H54 (cell line): ENCODE results near the gene RPN1.
"Not testable (repeated sequence)": the region's sequence is repeated elsewhere in the genome, so short reads cannot be mapped to it uniquely, and the experiment has no call there.

Experiments
- DNase-seq: peaks from one replicate; pipeline ENCODE4 v3.0.0; 2011; ENCODE audit warnings: low spot score, mixed read lengths; ENCODE audit not compliant: insufficient read length
- FAIRE-seq: peaks from 3 replicates; lab custom pipeline; 2011; peaks lifted over from hg19 to GRCh38; lab: Jason Lieb, UNC
- POLR2A ChIP-seq: IDR thresholded peaks from 2 replicates; pipeline ENCODE4 v1.6.1; 2011; ENCODE audit warnings: low read depth, mild to moderate bottlenecking, low read length

Gene RPN1

DNA sequence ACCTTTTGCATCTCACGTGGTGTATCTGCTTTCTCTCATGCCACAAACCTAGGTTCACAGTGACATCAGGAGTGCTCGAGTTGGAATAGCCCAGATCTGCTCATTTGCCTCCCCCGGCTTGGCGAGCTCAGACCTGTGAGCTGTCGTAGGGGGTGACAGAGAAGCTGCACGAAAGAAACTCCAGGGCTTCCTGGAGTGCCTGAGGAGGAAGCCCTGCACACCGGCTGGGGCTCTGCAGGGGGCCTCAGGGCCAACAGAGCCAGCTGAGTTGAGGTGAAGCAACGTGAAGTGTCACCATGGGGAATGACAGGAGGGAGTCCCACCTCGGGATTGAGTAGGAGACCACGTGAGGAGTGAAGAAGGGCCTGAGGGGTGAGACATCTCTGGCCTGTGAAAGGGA lies 62.5 kb downstream of the RPN1 start:
- TF ChIP-seq POLR2A: no peak
- no peak for DNase-seq
- no peak for FAIRE-seq

DNA sequence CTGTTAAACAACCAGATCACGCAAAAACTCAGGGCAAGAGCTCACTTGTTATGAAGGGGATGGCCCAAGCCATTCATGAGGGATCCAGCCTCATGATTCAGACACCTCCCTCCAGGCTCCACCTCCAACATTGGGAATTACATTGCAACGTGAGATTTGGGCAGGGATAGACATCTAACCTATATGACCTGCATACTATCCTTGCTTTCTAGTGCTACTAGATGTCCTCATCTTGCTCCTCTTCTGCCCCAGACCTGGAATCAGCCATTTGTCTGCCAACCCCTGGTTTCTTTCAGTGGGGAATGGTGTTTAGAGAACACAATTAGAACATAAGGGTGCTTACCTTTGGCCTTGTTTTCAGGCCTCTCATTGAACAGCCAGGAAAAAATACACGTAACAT lies 63.2 kb downstream of the RPN1 start:
- no peak for TF ChIP-seq POLR2A
- FAIRE-seq: no peak

GRCh38 chr3:128586932-128587331 lies 63.7 kb downstream of the RPN1 start:
- not testable (repeated sequence) for FAIRE-seq, DNase-seq

More for the DNA sequence above, 63.2 kb downstream of the RPN1 start:
- no peak for DNase-seq

- FAIRE-seq, DNase-seq: not testable (repeated sequence)
Measured at GRCh38 chr3:128586391-128586790, 64.2 kb downstream of the RPN1 start.

DNA sequence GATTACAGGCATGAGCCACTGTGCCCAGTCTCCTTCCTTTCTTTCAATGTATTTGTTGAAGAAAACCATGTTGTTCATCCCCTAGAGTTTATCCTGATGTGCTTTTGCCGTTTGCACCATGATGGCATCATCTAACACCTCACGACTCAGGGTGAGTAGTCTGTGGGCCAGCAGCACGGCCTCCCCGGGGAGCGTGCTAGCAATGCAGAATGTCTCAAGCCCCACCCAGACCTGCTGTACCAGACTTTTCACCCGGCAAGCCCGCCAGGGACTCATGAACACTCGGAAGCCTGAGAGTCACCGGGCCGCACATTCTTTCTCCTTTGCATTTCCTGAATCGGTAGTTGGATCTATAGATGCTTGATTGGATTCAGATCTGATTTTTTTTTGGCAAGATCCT lies 64.6 kb downstream of the RPN1 start:
- no peak for DNase-seq
- no peak for TF ChIP-seq POLR2A
- FAIRE-seq: no peak

DNA sequence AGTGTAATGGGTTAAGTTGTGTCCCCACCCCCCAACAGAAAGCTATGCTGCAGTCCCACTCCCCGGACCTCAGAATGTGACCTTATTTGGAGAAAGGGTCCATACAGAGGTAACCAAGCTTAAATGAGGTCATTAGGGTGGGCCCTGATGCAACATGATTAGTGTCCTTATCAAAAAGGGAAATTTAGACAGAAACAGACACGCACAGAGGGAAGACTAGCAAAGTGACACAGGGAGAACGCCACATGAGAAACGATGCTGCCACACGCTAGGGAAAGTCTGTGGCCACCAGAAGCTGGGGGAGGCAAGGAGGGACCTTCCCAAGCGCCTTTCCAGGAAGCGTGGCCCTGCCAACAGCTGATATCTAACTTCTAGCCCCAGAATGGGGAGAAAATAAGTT lies 65.4 kb downstream of the RPN1 start:
- no peak for FAIRE-seq
- no peak for DNase-seq
- TF ChIP-seq POLR2A: no peak

- DNase-seq (peak; percentile 92), FAIRE-seq (peak; percentile 11)
- no peak for TF ChIP-seq POLR2A
Measured at GRCh38 chr3:128584412-128585020, 66.1 kb downstream of the RPN1 start.

DNA sequence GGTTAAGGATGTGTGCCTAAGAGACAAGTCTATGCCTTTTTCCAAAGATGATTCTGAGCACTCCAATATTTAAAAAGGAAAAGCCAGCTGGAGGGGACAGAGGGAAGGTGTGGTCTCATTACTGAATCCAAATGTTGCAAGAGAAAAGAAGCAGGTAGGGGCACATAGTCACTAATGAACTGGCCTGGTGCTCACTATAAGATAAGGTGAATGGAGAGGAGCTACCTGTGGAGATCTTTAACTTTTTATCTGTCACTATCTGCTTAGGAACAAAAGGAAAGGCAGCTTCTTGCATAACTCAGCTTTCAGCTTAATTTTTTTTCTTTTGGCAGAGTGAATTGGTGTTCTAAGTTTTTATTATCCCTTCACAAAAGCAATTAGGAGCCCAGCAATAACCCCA lies 69.1 kb downstream of the RPN1 start:
- no peak for FAIRE-seq

GRCh38 chr3:128579927-128580326 lies 70.7 kb downstream of the RPN1 start:
- FAIRE-seq: no peak
- no peak for TF ChIP-seq POLR2A
- DNase-seq: no peak

More for the DNA sequence above, 69.1 kb downstream of the RPN1 start:
- DNase-seq: no peak
- TF ChIP-seq POLR2A: no peak

DNA sequence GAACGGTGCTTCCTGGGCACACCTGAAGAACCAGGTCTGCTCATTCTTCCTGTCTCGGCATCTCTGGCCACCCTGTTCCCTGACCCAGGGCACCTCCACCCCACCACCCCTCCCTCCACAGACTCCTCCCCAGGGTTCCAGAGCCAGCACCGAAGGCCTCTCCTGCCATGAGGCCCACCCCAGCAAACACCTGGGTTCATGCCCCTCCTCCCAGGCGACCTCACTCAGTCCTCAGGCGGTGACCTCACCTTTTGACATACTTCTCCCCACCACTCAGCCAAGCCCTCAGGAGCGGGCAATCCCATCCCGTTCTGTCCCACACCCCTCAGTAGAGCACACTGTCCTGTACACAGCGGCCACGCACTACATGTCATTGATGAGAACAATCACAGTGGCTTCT lies 72.3 kb downstream of the RPN1 start:
- FAIRE-seq: no peak
- DNase-seq: no peak
- no peak for TF ChIP-seq POLR2A

DNA sequence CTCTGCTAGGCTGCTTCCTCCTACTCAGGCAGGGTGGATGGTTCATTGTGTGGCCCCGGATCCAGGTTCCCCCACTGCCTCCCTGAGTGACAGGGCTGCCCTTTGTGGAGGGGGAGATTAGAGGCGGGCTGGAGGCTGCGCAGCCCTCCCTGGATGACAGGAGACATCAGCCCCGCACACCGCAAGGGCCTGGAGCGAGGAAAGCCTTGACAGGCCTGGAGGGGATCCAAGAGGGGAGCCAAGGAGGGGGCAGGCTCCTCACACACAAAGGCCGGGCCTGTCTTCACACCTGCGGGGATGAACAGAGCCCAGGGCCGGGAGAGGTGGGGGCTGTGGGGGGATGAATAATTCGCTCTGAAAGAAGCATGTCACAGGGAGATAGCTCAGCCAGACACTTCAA lies 72.9 kb downstream of the RPN1 start:
- no peak for FAIRE-seq
- DNase-seq: no peak
- no peak for TF ChIP-seq POLR2A

DNA sequence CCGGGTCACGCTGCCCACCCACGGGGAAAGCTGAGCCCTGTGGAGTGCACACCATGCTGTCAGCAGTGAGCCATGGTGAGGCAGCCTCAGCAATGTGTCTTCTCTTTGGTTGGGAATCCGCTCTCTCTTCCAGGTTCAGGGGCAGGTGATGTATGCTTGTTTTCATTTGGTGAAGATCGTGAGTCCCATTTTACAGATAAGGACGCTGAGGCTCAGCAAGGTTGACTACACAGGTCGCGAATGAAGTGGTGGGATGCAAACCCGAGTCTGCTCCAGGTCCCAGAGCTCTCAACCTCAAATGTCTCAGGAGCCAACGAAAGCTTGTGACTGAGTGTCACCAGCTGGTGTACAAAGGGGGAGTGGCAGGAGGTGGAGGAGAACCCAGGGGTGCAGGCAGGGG lies 74.3 kb downstream of the RPN1 start:
- TF ChIP-seq POLR2A: no peak
- FAIRE-seq (no peak), DNase-seq (no peak)

- DNase-seq (no peak), FAIRE-seq (no peak)
- no peak for TF ChIP-seq POLR2A
Measured at GRCh38 chr3:128575777-128576176, 74.8 kb downstream of the RPN1 start.

DNA sequence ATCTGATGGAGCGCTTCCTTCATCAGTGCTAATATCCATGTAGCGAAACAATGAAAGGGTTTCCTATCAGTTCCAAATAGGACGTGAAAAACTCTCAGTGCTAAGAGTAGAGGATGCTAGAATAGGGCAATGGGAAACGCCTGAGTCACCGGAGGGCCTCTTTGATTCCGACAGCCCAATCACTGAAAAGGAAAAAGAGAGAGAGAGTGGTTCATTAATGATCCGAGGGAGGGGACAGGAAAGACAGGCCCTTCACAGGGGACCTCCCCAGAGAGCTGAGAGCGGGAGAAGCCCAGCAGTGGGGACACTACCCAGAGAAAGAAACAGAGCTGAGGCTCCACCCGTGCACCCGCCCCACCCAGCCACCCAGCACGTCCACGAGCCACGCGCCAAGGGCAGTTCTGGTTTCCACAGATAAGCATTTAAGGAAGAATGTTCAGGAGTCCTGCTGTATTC lies 76.9 kb downstream of the RPN1 start:
- DNase-seq: no peak
- TF ChIP-seq POLR2A: no peak
- FAIRE-seq: no peak

GRCh38 chr3:128573160-128573559 lies 77.5 kb downstream of the RPN1 start:
- DNase-seq: no peak
- no peak for TF ChIP-seq POLR2A
- no peak for FAIRE-seq

DNA sequence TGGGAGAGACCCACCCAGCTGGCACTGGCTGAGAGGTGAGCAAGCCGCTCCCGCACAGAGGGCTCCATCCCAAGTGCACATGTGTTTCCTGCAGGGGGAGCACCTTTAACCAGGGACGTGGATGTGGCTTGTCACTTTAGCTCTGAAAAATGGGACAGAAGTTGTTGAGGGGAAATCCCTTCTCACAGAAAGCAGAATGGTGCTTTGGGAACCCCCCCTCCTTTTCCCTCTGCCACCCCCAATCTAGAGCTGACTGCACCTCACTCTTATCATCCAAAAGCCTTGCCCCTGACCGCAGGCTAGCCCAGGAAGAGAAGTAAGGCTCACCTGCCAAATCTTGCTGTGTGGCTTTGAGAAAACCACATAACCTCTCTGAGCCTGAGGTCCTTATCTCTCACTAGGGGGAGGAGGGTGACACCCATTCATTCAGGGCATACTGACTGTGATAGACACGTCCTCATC lies 77.9 kb downstream of the RPN1 start:
- TF ChIP-seq POLR2A: no peak
- DNase-seq (no peak), FAIRE-seq (no peak)
